Measurements from ENCODE around the gene MYO3B.

- TF ChIP-seq POLR2A (IDR thresholded peaks at IDR 0.05) (no peak), CTCF (IDR thresholded peaks at IDR 0.05) (no peak)
Observed at GRCh38 chr2:170610615-170611014, 432.7 kb downstream of the MYO3B start.

All from uterus (tissue), 2 donors.